ENCODE data around the gene EMSY. TPM values are rescaled to one million over a fixed set of nuclear protein-coding genes. Genes with fewer than 3 reads are reported as not detected.

EMSY gene
- total and polyA plus RNA-seq, 5 donors from 2014 or later = 18.2 to 43.4 (median 19.8) TPM

DNA sequence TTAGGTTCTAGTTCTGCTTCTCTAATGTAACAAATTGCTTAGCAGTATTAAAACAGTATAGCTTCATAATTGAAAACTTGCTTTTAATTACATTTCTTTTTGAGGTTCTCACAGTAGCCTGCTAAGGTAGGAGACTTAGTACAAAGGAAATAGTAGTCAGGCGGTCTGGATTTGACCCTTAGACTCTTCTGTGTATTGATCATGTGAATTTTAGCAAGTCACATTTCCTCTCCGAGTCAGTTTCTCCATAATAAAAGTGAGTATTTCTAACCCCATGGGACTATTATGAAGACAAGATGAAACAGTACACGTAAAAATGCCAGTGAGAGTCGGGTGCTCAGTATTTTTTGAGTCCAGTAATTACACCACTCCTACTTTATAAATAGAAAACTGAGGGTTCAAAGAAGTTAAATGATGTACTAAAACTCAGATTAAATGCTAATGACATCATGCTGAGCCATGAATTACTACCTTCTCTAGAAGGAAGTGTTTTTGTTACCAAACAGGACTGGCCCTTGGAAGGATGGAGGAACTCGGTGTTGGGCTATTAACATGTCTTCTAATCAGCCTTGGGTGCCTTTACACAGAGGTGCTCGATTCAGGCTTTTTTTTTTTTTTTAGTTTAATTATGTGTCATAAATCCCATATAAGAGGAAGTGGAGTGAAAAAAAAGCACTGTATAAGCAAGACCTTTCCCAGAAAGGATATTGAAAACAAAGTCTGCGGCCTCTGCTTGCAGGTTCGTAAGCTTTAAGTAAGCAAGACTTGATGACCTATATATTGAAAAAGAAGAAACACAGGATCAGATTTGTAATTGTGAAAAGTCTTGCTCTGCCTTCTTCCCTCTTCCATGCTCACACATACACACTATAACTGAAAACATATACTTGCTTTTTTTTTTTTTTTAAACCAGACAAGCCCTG is 109.0 kb downstream of the EMSY start:
- Mint-ChIP-seq H3K36me3 (peaks cover 4% of the 10 kb centered on the region), H3K4me1 (peaks cover 0 to 9% (median 4%) of the 10 kb centered on the region in 4 donors), H3K27ac (peak overlapping the region in 1 of 3 donors; percentile 17), H3K4me3 (no peak overlapping the region), H3K9me3 (no peaks in the 10 kb centered on the region), H3K27me3 (no peaks in the 10 kb centered on the region)
- ATAC-seq (ENCODE audit: low read depth in 2 of 2) (no peak), DNase-seq (peak in 1 of 3 donors; percentile 53)
- H3K27ac ChIP-seq (ENCODE audit: insufficient read depth, low read length, poor library complexity, severe bottlenecking) = no peak overlapping the region
- H3K4me3 ChIP-seq (ENCODE audit: low read depth, low read length) = no peak overlapping the region
- no peaks in the 10 kb centered on the region for H3K9me3 ChIP-seq (ENCODE audit: control insufficient read depth in 2 of 2, low read length in 2 of 2)
- H3K4me1 ChIP-seq (ENCODE audit: control insufficient read depth, insufficient read depth, low read length, poor library complexity, severe bottlenecking) = peaks cover 12% of the 10 kb centered on the region
- peaks cover 12% of the 10 kb centered on the region for H3K36me3 ChIP-seq (ENCODE audit: control insufficient read depth, insufficient read depth, low read length)
- no peaks in the 10 kb centered on the region for H3K27me3 ChIP-seq (ENCODE audit: control insufficient read depth, insufficient read depth, low read length)

DNA sequence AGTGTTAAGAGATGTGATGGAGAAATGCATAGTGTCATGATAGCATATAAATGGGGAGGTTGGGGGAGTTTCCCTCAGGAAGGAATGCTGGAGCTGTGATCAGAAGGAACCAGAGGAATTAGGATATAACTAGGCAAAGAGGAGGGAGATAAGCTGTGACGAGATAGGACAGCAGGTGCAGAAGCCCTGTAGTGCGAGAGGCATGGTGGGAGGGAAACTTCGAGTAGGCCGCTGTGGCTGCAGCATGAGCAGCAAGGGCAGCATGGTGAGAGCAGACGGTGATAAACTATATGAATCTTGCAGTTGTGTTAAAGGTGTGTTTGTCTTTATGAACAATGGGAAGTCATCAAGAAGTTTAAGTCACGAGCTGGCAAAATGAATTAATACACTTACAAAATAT is 109.9 kb downstream of the EMSY start:
- Histone ChIP-seq H3K36me3 (ENCODE audit: control insufficient read depth, insufficient read depth, low read length) (peaks cover 6% of the 10 kb centered on the region), H3K27me3 (ENCODE audit: control insufficient read depth, insufficient read depth, low read length) (no peaks in the 10 kb centered on the region), H3K9me3 (ENCODE audit: control insufficient read depth in 2 of 2, low read length in 2 of 2) (no peaks in the 10 kb centered on the region), H3K27ac (ENCODE audit: insufficient read depth, low read length, poor library complexity, severe bottlenecking) (no peak overlapping the region), H3K4me1 (ENCODE audit: control insufficient read depth, insufficient read depth, low read length, poor library complexity, severe bottlenecking) (peaks cover 14% of the 10 kb centered on the region), H3K4me3 (ENCODE audit: low read depth, low read length) (no peak overlapping the region)
- Mint-ChIP-seq H3K9me3 (peaks cover 0 to 1% (median 0%) of the 10 kb centered on the region in 7 donors), H3K4me1 (peaks cover 6 to 10% (median 8%) of the 10 kb centered on the region in 4 donors), H3K27ac (no peak overlapping the region), H3K36me3 (no peaks in the 10 kb centered on the region), H3K4me3 (no peak overlapping the region), H3K27me3 (no peaks in the 10 kb centered on the region)
- no peak for ATAC-seq (ENCODE audit: low read depth in 2 of 2)
- no peak for DNase-seq

GRCh38 chr11:76557466-76557865 is 112.6 kb downstream of the EMSY start:
- Histone ChIP-seq H3K4me1 (ENCODE audit: control insufficient read depth, insufficient read depth, low read length, poor library complexity, severe bottlenecking) (peaks cover 26% of the 10 kb centered on the region), H3K9me3 (ENCODE audit: control insufficient read depth in 2 of 2, low read length in 2 of 2) (no peaks in the 10 kb centered on the region), H3K4me3 (ENCODE audit: low read depth, low read length) (no peak overlapping the region), H3K36me3 (ENCODE audit: control insufficient read depth, insufficient read depth, low read length) (no peaks in the 10 kb centered on the region), H3K27me3 (ENCODE audit: control insufficient read depth, insufficient read depth, low read length) (no peaks in the 10 kb centered on the region), H3K27ac (ENCODE audit: insufficient read depth, low read length, poor library complexity, severe bottlenecking) (no peak overlapping the region)
- Mint-ChIP-seq H3K9me3 (peaks cover 0 to 1% (median 0%) of the 10 kb centered on the region in 7 donors), H3K4me1 (peaks cover 15 to 24% (median 22%) of the 10 kb centered on the region in 4 donors), H3K27me3 (no peaks in the 10 kb centered on the region), H3K27ac (no peak overlapping the region), H3K36me3 (no peaks in the 10 kb centered on the region), H3K4me3 (no peak overlapping the region)
- DNase-seq (no peak), ATAC-seq (ENCODE audit: low read depth in 2 of 2) (no peak)

DNA sequence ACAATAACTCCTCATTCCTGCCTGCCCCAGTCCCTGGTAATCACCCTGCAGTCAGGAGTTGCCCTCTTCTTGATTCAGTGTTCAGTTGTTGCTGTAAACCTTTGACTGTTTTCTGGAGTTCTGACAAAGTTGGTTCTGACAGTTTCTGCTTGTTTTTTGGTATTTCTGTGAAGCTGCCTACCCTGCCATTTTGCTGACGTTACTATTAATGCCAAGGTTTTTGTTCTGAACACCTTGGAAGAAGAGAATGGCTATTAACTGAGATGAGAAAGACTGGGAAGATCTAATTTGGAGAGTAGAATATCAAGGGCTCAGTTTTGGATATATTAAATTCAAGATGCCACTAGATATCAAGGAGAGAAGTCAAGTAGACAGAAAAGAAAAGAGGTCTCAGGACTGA is 113.7 kb downstream of the EMSY start:
- H3K27me3 ChIP-seq (ENCODE audit: control insufficient read depth, insufficient read depth, low read length) = no peaks in the 10 kb centered on the region
- no peak overlapping the region for H3K4me3 ChIP-seq (ENCODE audit: low read depth, low read length)
- H3K27ac ChIP-seq (ENCODE audit: insufficient read depth, low read length, poor library complexity, severe bottlenecking) = no peak overlapping the region
- peaks cover 26% of the 10 kb centered on the region for H3K4me1 ChIP-seq (ENCODE audit: control insufficient read depth, insufficient read depth, low read length, poor library complexity, severe bottlenecking)
- no peaks in the 10 kb centered on the region for H3K9me3 ChIP-seq (ENCODE audit: control insufficient read depth in 2 of 2, low read length in 2 of 2)
- H3K27me3 Mint-ChIP-seq = no peaks in the 10 kb centered on the region
- ATAC-seq (ENCODE audit: low read depth in 2 of 2) (no peak), DNase-seq (no peak)
- peaks cover 0 to 1% (median 0%) of the 10 kb centered on the region in 7 donors for H3K9me3 Mint-ChIP-seq
- no peaks in the 10 kb centered on the region for H3K36me3 ChIP-seq (ENCODE audit: control insufficient read depth, insufficient read depth, low read length)
- H3K36me3 Mint-ChIP-seq = no peaks in the 10 kb centered on the region
- peak overlapping the region in 1 of 4 donors; percentile 56 for H3K4me3 Mint-ChIP-seq
- H3K4me1 Mint-ChIP-seq = peaks cover 15 to 24% (median 20%) of the 10 kb centered on the region in 4 donors
- H3K27ac Mint-ChIP-seq = no peak overlapping the region

DNA sequence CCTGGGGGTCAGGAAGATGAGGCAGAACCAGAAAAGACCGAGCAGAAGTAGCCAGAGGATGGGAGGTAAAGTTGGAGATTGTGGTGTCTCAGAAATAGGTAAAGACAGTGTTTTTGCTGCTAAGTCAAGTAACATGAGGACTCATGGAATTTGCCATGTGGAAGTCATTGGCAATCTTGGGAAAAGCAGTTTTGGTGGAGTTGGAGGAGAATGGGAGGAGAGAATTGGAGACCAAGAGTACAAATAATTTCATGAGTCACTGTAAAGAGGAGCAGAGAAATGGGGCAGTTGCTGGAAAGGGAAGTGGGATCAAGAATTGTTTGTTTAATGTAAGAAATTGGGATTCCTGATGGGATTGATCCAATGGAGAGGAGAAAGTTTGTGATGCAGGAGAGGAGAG is 114.1 kb downstream of the EMSY start:
- H3K9me3 ChIP-seq (ENCODE audit: control insufficient read depth in 2 of 2, low read length in 2 of 2) = no peaks in the 10 kb centered on the region
- Mint-ChIP-seq H3K9me3 (peaks cover 0 to 1% (median 0%) of the 10 kb centered on the region in 7 donors), H3K27ac (peak overlapping the region in 2 of 3 donors; percentile 31 to 72), H3K36me3 (no peaks in the 10 kb centered on the region), H3K27me3 (no peaks in the 10 kb centered on the region), H3K4me1 (peaks cover 13 to 24% (median 19%) of the 10 kb centered on the region in 4 donors), H3K4me3 (peak overlapping the region in 1 of 4 donors; percentile 56)
- no peaks in the 10 kb centered on the region for H3K27me3 ChIP-seq (ENCODE audit: control insufficient read depth, insufficient read depth, low read length)
- no peak overlapping the region for H3K27ac ChIP-seq (ENCODE audit: insufficient read depth, low read length, poor library complexity, severe bottlenecking)
- DNase-seq = no peak
- H3K4me3 ChIP-seq (ENCODE audit: low read depth, low read length) = no peak overlapping the region
- H3K36me3 ChIP-seq (ENCODE audit: control insufficient read depth, insufficient read depth, low read length) = no peaks in the 10 kb centered on the region
- peaks cover 21% of the 10 kb centered on the region for H3K4me1 ChIP-seq (ENCODE audit: control insufficient read depth, insufficient read depth, low read length, poor library complexity, severe bottlenecking)
- no peak for ATAC-seq (ENCODE audit: low read depth in 2 of 2)

- ATAC-seq (ENCODE audit: low read depth in 2 of 2) (no peak), DNase-seq (no peak)
- Histone ChIP-seq H3K27me3 (ENCODE audit: control insufficient read depth, insufficient read depth, low read length) (no peaks in the 10 kb centered on the region), H3K4me1 (ENCODE audit: control insufficient read depth, insufficient read depth, low read length, poor library complexity, severe bottlenecking) (peaks cover 17% of the 10 kb centered on the region), H3K9me3 (ENCODE audit: control insufficient read depth in 2 of 2, low read length in 2 of 2) (no peaks in the 10 kb centered on the region), H3K36me3 (ENCODE audit: control insufficient read depth, insufficient read depth, low read length) (no peaks in the 10 kb centered on the region), H3K4me3 (ENCODE audit: low read depth, low read length) (no peak overlapping the region), H3K27ac (ENCODE audit: insufficient read depth, low read length, poor library complexity, severe bottlenecking) (no peak overlapping the region)
- H3K27ac Mint-ChIP-seq = peak overlapping the region in 2 of 3 donors; percentile 31 to 72
- H3K36me3 Mint-ChIP-seq = no peaks in the 10 kb centered on the region
- no peak overlapping the region for H3K4me3 Mint-ChIP-seq
- no peaks in the 10 kb centered on the region for H3K27me3 Mint-ChIP-seq
- peaks cover 0 to 1% (median 0%) of the 10 kb centered on the region in 7 donors for H3K9me3 Mint-ChIP-seq
- peaks cover 12 to 24% (median 19%) of the 10 kb centered on the region in 4 donors for H3K4me1 Mint-ChIP-seq
These were observed 114.5 kb downstream of the EMSY start for GRCh38 chr11:76559346-76559745.

DNA sequence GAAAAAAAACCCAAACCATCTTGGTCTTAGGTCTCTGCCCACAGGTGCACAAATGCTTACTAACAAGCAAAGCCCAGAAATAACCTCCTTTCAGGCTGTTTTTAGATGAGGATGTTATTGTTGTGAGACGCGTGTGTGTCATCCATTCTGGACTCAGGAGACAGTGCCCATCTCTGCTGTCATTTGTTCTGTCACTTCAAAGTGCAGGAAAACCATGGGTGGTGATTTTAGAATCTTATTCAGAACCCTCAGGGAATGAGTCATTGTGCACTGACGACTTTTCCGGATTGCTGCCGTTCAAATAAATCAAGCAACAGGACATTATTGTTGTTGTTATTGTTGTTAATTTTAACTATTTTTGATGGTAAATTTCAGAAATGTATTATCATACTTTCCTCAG is 115.4 kb downstream of the EMSY start:
- Mint-ChIP-seq H3K4me1 (peaks cover 12 to 24% (median 19%) of the 10 kb centered on the region in 4 donors), H3K27me3 (no peaks in the 10 kb centered on the region), H3K27ac (peak overlapping the region; percentile 31 to 80 (median 72)), H3K36me3 (no peaks in the 10 kb centered on the region), H3K9me3 (peaks cover 0 to 1% (median 0%) of the 10 kb centered on the region in 7 donors), H3K4me3 (peak overlapping the region in 1 of 4 donors; percentile 82)
- Histone ChIP-seq H3K9me3 (ENCODE audit: control insufficient read depth in 2 of 2, low read length in 2 of 2) (no peaks in the 10 kb centered on the region), H3K27me3 (ENCODE audit: control insufficient read depth, insufficient read depth, low read length) (no peaks in the 10 kb centered on the region), H3K4me3 (ENCODE audit: low read depth, low read length) (no peak overlapping the region), H3K36me3 (ENCODE audit: control insufficient read depth, insufficient read depth, low read length) (no peaks in the 10 kb centered on the region), H3K4me1 (ENCODE audit: control insufficient read depth, insufficient read depth, low read length, poor library complexity, severe bottlenecking) (peaks cover 14% of the 10 kb centered on the region), H3K27ac (ENCODE audit: insufficient read depth, low read length, poor library complexity, severe bottlenecking) (no peak overlapping the region)
- ATAC-seq (ENCODE audit: low read depth in 2 of 2) = peak; percentile 93 to 95
- peak; percentile 12 to 85 (median 46) for DNase-seq
